Activated B cell treated with CpG ODN at 0.5 μM for 24 hours (primary cell): ENCODE data around the gene AVPR1B. TPM values are rescaled to one million over a fixed set of nuclear protein-coding genes. Genes with fewer than 3 reads are reported as not detected.
A peak's percentile ranks its signal among the peaks of the same experiment; 100 is the strongest.

ENCODE experiments used
- ATAC-seq: fragments of 200-7000 bp; cut with Tn5 transposase; one replicate; pipeline ENCODE4 v1.10.0; 2021; ENCODE audit warnings: low read depth, mild to moderate bottlenecking, moderate library complexity
- CTCF ChIA-PET: fragments of 350-600 bp; sonication (Branson Sonifier 250); formaldehyde crosslinking; loops from one replicate; lab custom pipeline; 2021; ENCODE audit warnings: antibody characterized with exemption; lab: Charles Lee
- POLR2A ChIA-PET: fragments of 350-600 bp; sonication (Branson Sonifier 250); formaldehyde crosslinking; loops from one replicate; lab custom pipeline; 2021; ENCODE audit warnings: antibody characterized with exemption; lab: Charles Lee
- DNase-seq: peaks from one replicate; pipeline ENCODE4 v3.0.0; 2022
- H3K27ac Mint-ChIP-seq: one replicate; pipeline ENCODE4 v1.8.0; 2020; ENCODE audit warnings: mixed read lengths
- H3K27me3 Mint-ChIP-seq: one replicate; pipeline ENCODE4 v1.8.0; 2021; ENCODE audit warnings: mixed read lengths
- H3K36me3 Mint-ChIP-seq: one replicate; pipeline ENCODE4 v1.8.0; 2021; ENCODE audit warnings: low read depth, mixed read lengths
- H3K4me1 Mint-ChIP-seq: one replicate; pipeline ENCODE4 v1.8.0; 2021; ENCODE audit warnings: mixed read lengths
- H3K4me3 Mint-ChIP-seq: one replicate; pipeline ENCODE4 v1.8.0; 2020; ENCODE audit warnings: mild to moderate bottlenecking, mixed read lengths
- H3K9me3 Mint-ChIP-seq: one replicate; pipeline ENCODE4 v1.8.0; 2020; ENCODE audit warnings: mixed read lengths
- intact Hi-C: fragments of 100-400 bp; cut with micrococcal nuclease; formaldehyde crosslinking; loops from one replicate; pipeline ENCODE4 v1.15.1; 2024
- total RNA-seq: library from RNA; stranded (reverse); gene quantifications from 2 replicates; pipeline ENCODE4 v1.2.3, GENCODE V29; 2022
- TF ChIP-seq, protein P1 (sequence below): fragments of 200-600 bp; IDR thresholded peaks from one replicate; pipeline ENCODE4 v1.8.0; 2022; ENCODE audit warnings: antibody characterized with exemption, mild to moderate bottlenecking

AVPR1B gene
- total RNA-seq, 1 donor from 2014 or later: not detected

DNA sequence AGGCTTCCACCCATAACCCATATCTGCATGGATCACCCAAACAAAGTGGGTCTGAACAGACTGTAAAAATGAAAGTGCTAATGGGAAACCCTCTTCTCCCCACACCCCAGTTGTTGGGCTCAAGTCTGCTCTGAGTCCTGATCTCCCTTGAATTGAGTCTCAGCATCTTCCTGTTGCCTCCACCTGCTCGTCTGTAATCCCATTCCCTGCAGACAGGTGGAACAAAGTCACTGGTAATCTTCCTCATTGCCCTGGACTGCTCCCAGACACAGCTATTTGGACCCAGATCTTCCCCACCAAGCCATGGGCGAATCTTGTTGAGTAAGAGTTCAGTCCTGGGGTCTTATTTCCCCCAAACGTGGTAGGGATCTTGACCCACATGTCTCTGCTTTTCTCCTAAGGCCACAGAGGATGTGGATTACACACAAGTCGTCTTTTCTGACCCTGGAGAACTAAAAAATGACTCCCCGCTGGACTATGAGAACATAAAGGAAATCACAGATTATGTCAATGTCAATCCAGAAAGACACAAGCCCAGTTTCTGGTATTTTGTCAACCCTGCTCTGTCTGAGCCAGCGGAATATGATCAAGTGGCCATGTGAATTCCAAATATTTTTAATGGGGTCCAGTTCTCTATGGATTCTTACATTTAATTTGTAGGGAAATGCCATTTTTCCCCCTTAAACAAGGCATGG, 15.7 kb downstream of the AVPR1B start:
- H3K9me3 Mint-ChIP-seq: no peaks in the 10 kb centered on the region
- ChIA-PET POLR2A (interaction anchor here (0.6 to 1.1 kb wide), 3 partner anchors 19 to 64 kb away, joined by 3 to 7 read pairs (median 3); no protein-coding TSS in a partner anchor), CTCF (interaction anchor here (0.9 to 11.7 kb wide), 4 partner anchors 70 to 124 kb away, joined by 3 to 342 read pairs (median 79); no protein-coding TSS in a partner anchor)
- H3K27me3 Mint-ChIP-seq: no peaks in the 10 kb centered on the region
- H3K4me3 Mint-ChIP-seq: no peak overlapping the region
- TF ChIP-seq, protein P1, sequence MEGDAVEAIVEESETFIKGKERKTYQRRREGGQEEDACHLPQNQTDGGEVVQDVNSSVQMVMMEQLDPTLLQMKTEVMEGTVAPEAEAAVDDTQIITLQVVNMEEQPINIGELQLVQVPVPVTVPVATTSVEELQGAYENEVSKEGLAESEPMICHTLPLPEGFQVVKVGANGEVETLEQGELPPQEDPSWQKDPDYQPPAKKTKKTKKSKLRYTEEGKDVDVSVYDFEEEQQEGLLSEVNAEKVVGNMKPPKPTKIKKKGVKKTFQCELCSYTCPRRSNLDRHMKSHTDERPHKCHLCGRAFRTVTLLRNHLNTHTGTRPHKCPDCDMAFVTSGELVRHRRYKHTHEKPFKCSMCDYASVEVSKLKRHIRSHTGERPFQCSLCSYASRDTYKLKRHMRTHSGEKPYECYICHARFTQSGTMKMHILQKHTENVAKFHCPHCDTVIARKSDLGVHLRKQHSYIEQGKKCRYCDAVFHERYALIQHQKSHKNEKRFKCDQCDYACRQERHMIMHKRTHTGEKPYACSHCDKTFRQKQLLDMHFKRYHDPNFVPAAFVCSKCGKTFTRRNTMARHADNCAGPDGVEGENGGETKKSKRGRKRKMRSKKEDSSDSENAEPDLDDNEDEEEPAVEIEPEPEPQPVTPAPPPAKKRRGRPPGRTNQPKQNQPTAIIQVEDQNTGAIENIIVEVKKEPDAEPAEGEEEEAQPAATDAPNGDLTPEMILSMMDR: no peak
- DNase-seq: no peak
- no peak for ATAC-seq
- peaks cover 50% of the 10 kb centered on the region for H3K4me1 Mint-ChIP-seq
- intact Hi-C loops: no loop called here
- peaks cover 5% of the 10 kb centered on the region for H3K36me3 Mint-ChIP-seq
- H3K27ac Mint-ChIP-seq: peak overlapping the region; percentile 10

DNA sequence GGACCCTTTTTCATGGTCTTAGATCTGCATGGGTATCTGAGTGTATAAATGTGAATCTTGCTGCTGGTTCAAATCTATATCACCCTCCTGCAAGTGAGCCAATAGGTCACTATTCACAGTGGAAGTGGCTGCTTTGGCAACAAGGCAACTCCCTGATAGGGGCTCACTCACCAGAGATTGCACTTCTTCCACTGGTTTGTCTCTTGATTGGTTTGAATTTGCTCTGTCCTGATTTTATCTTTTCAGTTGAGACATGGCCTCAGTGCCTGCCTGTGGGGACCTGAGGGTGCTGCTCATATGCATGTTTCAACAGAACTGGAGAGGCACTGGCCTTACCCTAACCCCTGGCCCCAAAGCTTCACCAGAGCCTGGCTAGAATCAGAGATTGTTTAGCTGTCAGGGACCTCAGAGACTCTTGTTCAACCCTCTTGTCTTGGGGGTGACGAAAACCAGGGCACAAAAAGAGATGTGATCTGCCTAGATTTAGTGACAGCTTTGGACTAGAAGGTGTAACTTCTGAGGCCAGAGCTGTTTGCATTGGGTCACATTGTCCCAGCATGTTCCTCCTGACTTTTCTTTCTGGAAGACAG, 16.9 kb downstream of the AVPR1B start:
- intact Hi-C loops: no loop called here
- ATAC-seq (no peak), DNase-seq (no peak)
- TF ChIP-seq, protein P1: no peak
- Mint-ChIP-seq H3K27me3 (no peaks in the 10 kb centered on the region), H3K27ac (no peak overlapping the region), H3K9me3 (no peaks in the 10 kb centered on the region), H3K4me1 (peaks cover 38% of the 10 kb centered on the region), H3K36me3 (peaks cover 5% of the 10 kb centered on the region), H3K4me3 (no peak overlapping the region)
- ChIA-PET POLR2A (no interaction called here), CTCF (interaction anchor here (1.1 to 8.7 kb wide), 3 partner anchors 38 to 115 kb away, joined by 3 to 154 read pairs (median 4); no protein-coding TSS in a partner anchor)

DNA sequence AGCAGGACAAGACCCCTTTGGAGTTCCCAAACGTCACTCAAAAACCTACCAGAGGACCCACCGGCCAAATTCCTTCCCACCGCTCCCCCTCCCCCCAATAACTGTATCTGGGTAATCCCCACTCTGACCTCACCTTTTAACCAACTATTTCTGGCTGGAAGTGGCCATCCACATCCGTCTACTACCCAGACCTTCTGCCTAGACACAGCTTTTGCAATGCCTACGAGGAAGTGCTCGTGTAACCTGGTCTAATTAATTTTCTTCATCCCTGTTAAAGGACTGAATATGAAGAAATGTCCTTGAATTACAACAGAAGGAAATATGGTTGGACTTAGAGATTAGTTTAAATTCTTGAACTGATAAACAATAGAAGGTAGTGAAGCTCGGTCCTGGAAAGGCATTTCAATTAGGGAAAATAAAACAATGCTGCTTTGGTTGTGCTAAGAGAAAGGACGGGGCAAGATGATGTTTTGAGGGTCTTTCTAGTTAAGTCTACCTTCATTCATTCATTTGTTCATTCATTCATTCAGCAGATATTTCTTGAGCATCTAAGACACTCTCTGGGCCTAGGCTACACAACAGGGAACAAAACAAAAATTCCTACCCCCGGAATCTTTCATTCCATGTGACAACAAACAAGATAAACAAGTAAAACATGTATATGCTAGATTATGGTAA, 18.8 kb downstream of the AVPR1B start:
- H3K27ac Mint-ChIP-seq: no peak overlapping the region
- H3K36me3 Mint-ChIP-seq: peaks cover 5% of the 10 kb centered on the region
- ATAC-seq (no peak), DNase-seq (no peak)
- intact Hi-C loops: no loop called here
- CTCF ChIA-PET: interaction anchor here (1.1 kb wide), 1 partner anchor 68 kb away, joined by 6 read pairs; no protein-coding TSS in a partner anchor
- H3K4me1 Mint-ChIP-seq: peaks cover 32% of the 10 kb centered on the region
- TF ChIP-seq, protein P1: no peak
- no peaks in the 10 kb centered on the region for H3K9me3 Mint-ChIP-seq
- POLR2A ChIA-PET: interaction anchor here (0.6 kb wide), 1 partner anchor 374 kb away, joined by 6 read pairs; no protein-coding TSS in a partner anchor
- H3K27me3 Mint-ChIP-seq: no peaks in the 10 kb centered on the region
- H3K4me3 Mint-ChIP-seq: no peak overlapping the region

DNA sequence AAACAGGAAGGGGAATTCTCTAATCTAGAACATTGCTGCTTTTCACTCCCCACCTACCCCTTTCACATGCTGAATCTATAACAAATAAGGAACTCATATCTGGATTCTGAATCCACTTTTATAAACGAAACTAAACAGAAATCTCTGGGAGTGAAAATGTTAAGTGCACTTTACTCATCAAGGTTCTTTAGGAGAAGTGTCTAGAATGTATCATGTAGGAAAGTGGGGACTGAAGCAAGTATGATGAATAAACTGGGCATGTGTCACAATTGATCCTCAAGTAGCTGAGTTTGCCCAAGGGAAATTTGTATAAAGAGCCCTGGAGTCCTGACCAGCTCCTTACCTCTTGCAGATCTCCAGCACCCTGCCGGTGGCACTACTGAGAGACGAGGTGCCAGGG, 19.8 kb downstream of the AVPR1B start:
- peaks cover 5% of the 10 kb centered on the region for H3K36me3 Mint-ChIP-seq
- H3K4me1 Mint-ChIP-seq: peaks cover 28% of the 10 kb centered on the region
- H3K27ac Mint-ChIP-seq: no peak overlapping the region
- ATAC-seq (no peak), DNase-seq (no peak)
- ChIA-PET CTCF (interaction anchor here (1.1 to 1.6 kb wide), 2 partner anchors 9 to 67 kb away, joined by 5 to 6 read pairs; no protein-coding TSS in a partner anchor), POLR2A (interaction anchor here (0.6 kb wide), 1 partner anchor 373 kb away, joined by 6 read pairs; no protein-coding TSS in a partner anchor)
- H3K27me3 Mint-ChIP-seq: no peaks in the 10 kb centered on the region
- no peak overlapping the region for H3K4me3 Mint-ChIP-seq
- intact Hi-C loops: no loop called here
- no peaks in the 10 kb centered on the region for H3K9me3 Mint-ChIP-seq
- TF ChIP-seq, protein P1: no peak
